Activated B cell treated with CpG ODN at 0.5 μM for 24 hours (primary cell): ENCODE results near the gene TCIRG1. TPM values are rescaled to one million over a fixed set of nuclear protein-coding genes. Genes with fewer than 3 reads are reported as not detected.
A peak's percentile ranks its signal among the peaks of the same experiment; 100 is the strongest.

Source experiments
- ATAC-seq: fragments of 200-7000 bp; cut with Tn5 transposase; one replicate; pipeline ENCODE4 v1.10.0; 2021; ENCODE audit warnings: low read depth, mild to moderate bottlenecking, moderate library complexity
- CTCF ChIA-PET: fragments of 350-600 bp; sonication (Branson Sonifier 250); formaldehyde crosslinking; loops from one replicate; lab custom pipeline; 2021; ENCODE audit warnings: antibody characterized with exemption; lab: Charles Lee
- POLR2A ChIA-PET: fragments of 350-600 bp; sonication (Branson Sonifier 250); formaldehyde crosslinking; loops from one replicate; lab custom pipeline; 2021; ENCODE audit warnings: antibody characterized with exemption; lab: Charles Lee
- DNase-seq: peaks from one replicate; pipeline ENCODE4 v3.0.0; 2022
- H3K27ac Mint-ChIP-seq: one replicate; pipeline ENCODE4 v1.8.0; 2020; ENCODE audit warnings: mixed read lengths
- H3K27me3 Mint-ChIP-seq: one replicate; pipeline ENCODE4 v1.8.0; 2021; ENCODE audit warnings: mixed read lengths
- H3K36me3 Mint-ChIP-seq: one replicate; pipeline ENCODE4 v1.8.0; 2021; ENCODE audit warnings: low read depth, mixed read lengths
- H3K4me1 Mint-ChIP-seq: one replicate; pipeline ENCODE4 v1.8.0; 2021; ENCODE audit warnings: mixed read lengths
- H3K4me3 Mint-ChIP-seq: one replicate; pipeline ENCODE4 v1.8.0; 2020; ENCODE audit warnings: mild to moderate bottlenecking, mixed read lengths
- H3K9me3 Mint-ChIP-seq: one replicate; pipeline ENCODE4 v1.8.0; 2020; ENCODE audit warnings: mixed read lengths
- intact Hi-C: fragments of 100-400 bp; cut with micrococcal nuclease; formaldehyde crosslinking; loops from one replicate; pipeline ENCODE4 v1.15.1; 2024
- total RNA-seq: library from RNA; stranded (reverse); gene quantifications from 2 replicates; pipeline ENCODE4 v1.2.3, GENCODE V29; 2022
- TF ChIP-seq, protein P1 (sequence below): fragments of 200-600 bp; IDR thresholded peaks from one replicate; pipeline ENCODE4 v1.8.0; 2022; ENCODE audit warnings: antibody characterized with exemption, mild to moderate bottlenecking

TCIRG1 gene
- total RNA-seq, 1 donor from 2014 or later, result 227 TPM

DNA sequence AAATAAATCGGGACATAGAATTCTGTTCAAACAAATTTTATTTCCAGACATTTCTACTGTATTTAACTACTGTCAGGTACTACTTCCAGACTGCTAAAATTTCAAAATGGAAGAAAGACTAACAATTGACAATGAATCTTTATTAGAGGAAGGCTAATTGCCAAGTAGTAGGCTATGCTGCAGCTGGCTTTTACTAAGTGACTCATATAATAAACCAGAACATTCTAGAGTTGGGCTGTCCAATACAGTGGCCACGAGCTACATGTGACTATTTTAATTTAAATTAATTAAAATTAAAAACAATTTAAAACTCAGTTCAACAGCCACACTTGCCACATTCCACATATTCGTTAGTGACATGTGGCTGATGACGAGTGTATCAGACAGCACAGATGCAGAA lies 54.7 kb downstream of the TCIRG1 start:
- ChIA-PET POLR2A (no interaction called here), CTCF (no interaction called here)
- Mint-ChIP-seq H3K27ac (no peak overlapping the region), H3K4me3 (no peak overlapping the region), H3K4me1 (peaks cover 15% of the 10 kb centered on the region), H3K27me3 (no peaks in the 10 kb centered on the region), H3K9me3 (no peaks in the 10 kb centered on the region), H3K36me3 (no peaks in the 10 kb centered on the region)
- TF ChIP-seq, protein P1, sequence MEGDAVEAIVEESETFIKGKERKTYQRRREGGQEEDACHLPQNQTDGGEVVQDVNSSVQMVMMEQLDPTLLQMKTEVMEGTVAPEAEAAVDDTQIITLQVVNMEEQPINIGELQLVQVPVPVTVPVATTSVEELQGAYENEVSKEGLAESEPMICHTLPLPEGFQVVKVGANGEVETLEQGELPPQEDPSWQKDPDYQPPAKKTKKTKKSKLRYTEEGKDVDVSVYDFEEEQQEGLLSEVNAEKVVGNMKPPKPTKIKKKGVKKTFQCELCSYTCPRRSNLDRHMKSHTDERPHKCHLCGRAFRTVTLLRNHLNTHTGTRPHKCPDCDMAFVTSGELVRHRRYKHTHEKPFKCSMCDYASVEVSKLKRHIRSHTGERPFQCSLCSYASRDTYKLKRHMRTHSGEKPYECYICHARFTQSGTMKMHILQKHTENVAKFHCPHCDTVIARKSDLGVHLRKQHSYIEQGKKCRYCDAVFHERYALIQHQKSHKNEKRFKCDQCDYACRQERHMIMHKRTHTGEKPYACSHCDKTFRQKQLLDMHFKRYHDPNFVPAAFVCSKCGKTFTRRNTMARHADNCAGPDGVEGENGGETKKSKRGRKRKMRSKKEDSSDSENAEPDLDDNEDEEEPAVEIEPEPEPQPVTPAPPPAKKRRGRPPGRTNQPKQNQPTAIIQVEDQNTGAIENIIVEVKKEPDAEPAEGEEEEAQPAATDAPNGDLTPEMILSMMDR, result no peak
- intact Hi-C loops, result no loop called here
- ATAC-seq, result no peak
- no peak for DNase-seq

DNA sequence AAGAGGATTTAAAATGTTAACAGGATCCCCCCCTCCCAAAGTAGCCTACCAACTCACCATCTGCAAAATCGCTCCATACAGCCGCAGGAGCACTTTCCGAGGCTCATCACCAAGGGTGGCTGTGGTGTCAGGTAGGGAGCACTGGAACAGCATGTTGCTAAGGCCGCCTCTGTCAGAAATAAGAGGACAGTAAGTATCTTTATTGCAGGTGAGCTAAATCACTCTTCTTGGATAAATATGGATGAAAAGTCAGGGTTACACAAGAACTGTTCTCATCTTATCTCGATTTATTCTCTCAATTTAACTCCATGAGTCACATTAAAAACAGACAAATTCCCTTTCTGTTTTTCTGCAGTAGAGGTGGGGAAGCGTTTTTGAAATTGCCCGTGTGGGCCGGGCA lies 58.1 kb downstream of the TCIRG1 start:
- no peaks in the 10 kb centered on the region for H3K9me3 Mint-ChIP-seq
- intact Hi-C loops, result no loop called here
- CTCF ChIA-PET, result interaction anchor here (0.5 to 0.6 kb wide), 2 partner anchors 109 to 1135 kb away, joined by 3 read pairs; no protein-coding TSS in a partner anchor
- H3K4me3 Mint-ChIP-seq, result no peak overlapping the region
- POLR2A ChIA-PET, result no interaction called here
- no peaks in the 10 kb centered on the region for H3K36me3 Mint-ChIP-seq
- TF ChIP-seq, protein P1, result no peak
- ATAC-seq (no peak), DNase-seq (no peak)
- peaks cover 26% of the 10 kb centered on the region for H3K4me1 Mint-ChIP-seq
- no peak overlapping the region for H3K27ac Mint-ChIP-seq
- H3K27me3 Mint-ChIP-seq, result no peaks in the 10 kb centered on the region

DNA sequence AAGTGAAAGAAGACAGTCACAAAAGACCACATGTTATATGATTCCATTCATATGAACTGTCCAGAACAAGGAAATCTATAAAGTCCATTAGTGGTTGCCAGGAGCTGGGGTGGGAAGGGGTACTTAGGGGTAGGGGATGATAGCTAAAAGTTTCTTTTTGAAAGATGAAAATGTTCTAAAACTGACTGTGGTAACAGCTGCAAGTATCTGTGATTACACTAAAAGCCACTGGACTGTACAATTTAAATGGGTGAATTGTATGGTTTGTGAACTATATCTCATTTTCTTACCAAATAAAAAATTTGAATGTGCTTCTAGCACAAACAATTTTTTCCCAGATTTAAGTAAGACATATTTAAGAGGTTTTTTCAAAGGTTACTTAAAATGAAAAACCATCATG lies 60.2 kb downstream of the TCIRG1 start:
- CTCF ChIA-PET, result interaction anchor here (1.3 kb wide), 1 partner anchor 20 kb away, joined by 4 read pairs; no protein-coding TSS in a partner anchor
- no peaks in the 10 kb centered on the region for H3K36me3 Mint-ChIP-seq
- intact Hi-C loops, result no loop called here
- ATAC-seq, result no peak
- TF ChIP-seq, protein P1, result no peak
- H3K27me3 Mint-ChIP-seq, result no peaks in the 10 kb centered on the region
- peaks cover 26% of the 10 kb centered on the region for H3K4me1 Mint-ChIP-seq
- POLR2A ChIA-PET, result no interaction called here
- H3K4me3 Mint-ChIP-seq, result peak overlapping the region; percentile 17
- H3K9me3 Mint-ChIP-seq, result no peaks in the 10 kb centered on the region
- H3K27ac Mint-ChIP-seq, result peak overlapping the region; percentile 52
- no peak for DNase-seq

DNA sequence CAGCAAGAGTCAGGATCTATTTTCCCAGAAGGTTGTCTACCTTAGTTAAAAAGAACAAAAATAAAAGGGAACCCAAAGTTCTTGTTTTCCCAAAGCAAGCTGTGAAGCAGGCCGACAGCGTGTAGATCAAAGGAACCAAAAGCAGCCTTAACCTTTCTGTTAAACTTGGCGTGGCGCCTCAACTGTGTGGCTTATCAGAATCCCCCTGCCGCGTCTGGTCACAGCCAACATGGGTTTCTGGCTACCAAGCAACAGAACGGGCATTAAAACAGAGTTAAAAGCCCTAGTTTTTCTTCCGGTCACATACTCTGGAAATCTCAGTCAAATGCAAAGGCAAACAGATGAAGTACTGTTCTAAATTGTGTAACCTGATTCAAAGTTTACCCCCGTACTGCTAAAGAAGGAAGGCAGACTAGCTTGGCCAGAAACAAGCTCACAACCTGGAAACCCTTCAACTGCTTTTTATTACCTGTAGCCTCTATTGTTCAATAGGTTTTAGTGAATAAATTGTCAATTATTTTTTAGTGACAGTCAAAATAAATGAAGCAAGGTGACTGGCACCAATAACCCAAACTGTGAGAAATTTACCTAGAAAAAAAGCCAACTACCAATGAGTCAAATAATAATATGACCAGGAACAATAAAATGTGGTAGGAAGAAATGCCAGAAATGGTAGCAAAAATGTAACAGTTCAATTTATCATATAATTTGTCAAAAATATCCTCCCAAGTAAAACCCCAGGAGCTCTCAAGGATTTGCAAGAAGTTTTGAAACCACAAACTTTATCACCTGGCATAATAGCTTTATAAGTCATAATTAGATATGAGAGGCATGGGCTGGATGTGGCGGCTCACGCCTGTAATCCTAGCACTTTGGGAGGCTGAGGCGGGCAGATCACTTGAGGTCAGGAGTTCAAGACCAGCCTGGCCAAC lies 60.9 kb downstream of the TCIRG1 start:
- H3K27me3 Mint-ChIP-seq, result no peaks in the 10 kb centered on the region
- H3K27ac Mint-ChIP-seq, result peak overlapping the region; percentile 52
- no peaks in the 10 kb centered on the region for H3K36me3 Mint-ChIP-seq
- POLR2A ChIA-PET, result no interaction called here
- peaks cover 26% of the 10 kb centered on the region for H3K4me1 Mint-ChIP-seq
- intact Hi-C loops, result no loop called here
- DNase-seq (no peak), ATAC-seq (peak; percentile 34)
- CTCF ChIA-PET, result interaction anchor here (0.5 to 1.3 kb wide), 2 partner anchors 13 to 19 kb away, joined by 3 to 4 read pairs; no protein-coding TSS in a partner anchor
- peak overlapping the region; percentile 17 for H3K4me3 Mint-ChIP-seq
- TF ChIP-seq, protein P1, result no peak
- H3K9me3 Mint-ChIP-seq, result no peaks in the 10 kb centered on the region

Other genes with a start within 250 kb of the TCIRG1 start
- gene UNC93B1, start 34.9 kb upstream of the TCIRG1 start, total RNA-seq, result 117 and 133 TPM in 2 replicates
- 0.53 and 0.98 TPM in 2 replicates for gene ALDH3B1, start 28.7 kb upstream of the TCIRG1 start, total RNA-seq
- 93.7 and 101 TPM in 2 replicates for gene NDUFS8, start 8.3 kb upstream of the TCIRG1 start, total RNA-seq
- 11.9 and 16.1 TPM in 2 replicates for gene CHKA, start 82.4 kb downstream of the TCIRG1 start, total RNA-seq
- 60.2 and 68.3 TPM in 2 replicates for gene KMT5B, start 174.3 kb downstream of the TCIRG1 start, total RNA-seq
- 75.5 and 78.0 TPM in 2 replicates for gene C11orf24, start 232.9 kb downstream of the TCIRG1 start, total RNA-seq